Measurements from ENCODE around the gene TLDC2. TPM values are rescaled to one million over a fixed set of nuclear protein-coding genes. Genes with fewer than 3 reads are reported as not detected.

Gene TLDC2
- total RNA-seq, 1 experiment from 2014 or later = 1.1 TPM

DNA sequence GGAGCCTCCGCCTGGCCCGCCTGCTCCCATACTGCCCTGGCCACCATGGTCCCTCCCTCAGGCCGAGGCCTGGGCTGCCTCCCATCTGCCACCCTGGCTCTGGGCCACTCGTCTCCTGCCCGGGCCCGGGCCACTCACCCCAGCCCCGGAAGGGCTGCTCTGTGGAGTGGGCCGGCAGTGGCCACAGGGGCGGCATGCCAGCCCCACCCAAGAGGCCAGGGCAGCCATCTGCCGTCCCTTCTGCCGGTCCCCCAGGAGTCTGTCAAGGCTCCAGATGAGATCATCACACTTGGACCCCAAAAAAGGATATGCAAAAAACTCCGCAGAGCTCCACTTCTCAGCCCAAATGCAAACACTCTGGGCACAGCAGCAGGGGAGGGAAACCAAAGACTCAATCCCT, 23.8 kb upstream of the TLDC2 start:
- Mint-ChIP-seq H3K27ac (ENCODE audit: unreplicated experiment) (no peak overlapping the region), H3K9me3 (ENCODE audit: low read depth, unreplicated experiment) (peaks cover 2% of the 10 kb centered on the region), H3K27me3 (ENCODE audit: unreplicated experiment) (no peaks in the 10 kb centered on the region), H3K36me3 (ENCODE audit: insufficient read depth, unreplicated experiment) (no peaks in the 10 kb centered on the region), H3K4me3 (ENCODE audit: low read depth, unreplicated experiment) (no peak overlapping the region), H3K4me1 (ENCODE audit: low read depth, unreplicated experiment) (peaks cover 9% of the 10 kb centered on the region)
- CTCF ChIA-PET = interaction anchor here (0.7 kb wide), 2 partner anchors 32 to 150 kb away, joined by 3 to 7 read pairs; no protein-coding TSS in a partner anchor
- TF ChIP-seq, protein P1, sequence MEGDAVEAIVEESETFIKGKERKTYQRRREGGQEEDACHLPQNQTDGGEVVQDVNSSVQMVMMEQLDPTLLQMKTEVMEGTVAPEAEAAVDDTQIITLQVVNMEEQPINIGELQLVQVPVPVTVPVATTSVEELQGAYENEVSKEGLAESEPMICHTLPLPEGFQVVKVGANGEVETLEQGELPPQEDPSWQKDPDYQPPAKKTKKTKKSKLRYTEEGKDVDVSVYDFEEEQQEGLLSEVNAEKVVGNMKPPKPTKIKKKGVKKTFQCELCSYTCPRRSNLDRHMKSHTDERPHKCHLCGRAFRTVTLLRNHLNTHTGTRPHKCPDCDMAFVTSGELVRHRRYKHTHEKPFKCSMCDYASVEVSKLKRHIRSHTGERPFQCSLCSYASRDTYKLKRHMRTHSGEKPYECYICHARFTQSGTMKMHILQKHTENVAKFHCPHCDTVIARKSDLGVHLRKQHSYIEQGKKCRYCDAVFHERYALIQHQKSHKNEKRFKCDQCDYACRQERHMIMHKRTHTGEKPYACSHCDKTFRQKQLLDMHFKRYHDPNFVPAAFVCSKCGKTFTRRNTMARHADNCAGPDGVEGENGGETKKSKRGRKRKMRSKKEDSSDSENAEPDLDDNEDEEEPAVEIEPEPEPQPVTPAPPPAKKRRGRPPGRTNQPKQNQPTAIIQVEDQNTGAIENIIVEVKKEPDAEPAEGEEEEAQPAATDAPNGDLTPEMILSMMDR (IDR thresholded peaks at IDR 0.05; ENCODE audit: unreplicated experiment) = no peak
- intact Hi-C loops (cut with micrococcal nuclease; ENCODE audit: unreplicated experiment) = no loop called here
- BruUV-seq (replicated peaks) = no TSS peak
- DNase-seq = no peak

DNA sequence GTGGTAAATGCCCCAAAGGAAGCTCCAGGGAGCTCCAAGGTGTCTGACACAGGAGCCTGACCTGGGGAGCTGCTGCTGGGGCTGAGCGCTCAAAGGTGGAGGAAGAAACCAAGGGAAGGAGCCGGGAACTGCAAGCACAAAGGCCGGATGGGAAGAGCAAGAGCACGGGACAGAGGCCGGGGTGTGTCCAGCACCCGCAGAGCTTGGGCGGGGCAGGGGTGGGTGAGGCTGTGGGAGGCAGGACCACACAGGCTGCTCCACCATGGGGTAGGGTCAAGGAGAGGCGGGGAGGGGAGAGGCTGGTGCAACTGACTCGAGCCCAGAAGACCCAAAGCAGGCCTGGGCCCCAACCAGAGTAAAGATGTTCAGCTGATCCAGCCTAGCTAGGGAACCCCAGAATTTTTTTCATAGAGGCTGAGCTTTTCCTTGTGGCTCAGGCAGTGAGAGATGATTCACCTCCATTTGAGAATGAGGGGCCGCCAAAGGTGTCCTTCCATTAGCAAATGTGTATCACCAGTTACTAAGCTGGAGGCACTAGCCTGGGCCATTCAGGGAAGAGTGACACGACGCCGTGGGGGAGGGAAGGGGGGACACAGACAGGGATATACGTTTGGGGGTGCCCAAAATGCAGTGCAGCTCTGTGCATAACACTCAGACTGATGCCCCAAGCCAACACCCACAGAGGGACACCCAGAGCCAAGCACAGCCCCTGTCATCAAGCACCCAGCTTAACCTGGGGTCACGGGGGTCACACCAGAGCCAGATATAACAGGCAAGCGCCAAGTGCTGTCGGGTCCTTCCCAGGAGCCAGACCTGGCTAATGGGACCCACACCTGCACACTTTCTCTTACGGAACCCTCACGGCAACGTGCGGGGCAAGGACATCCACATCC, 21.3 kb upstream of the TLDC2 start:
- no peaks in the 10 kb centered on the region for H3K36me3 Mint-ChIP-seq (ENCODE audit: insufficient read depth, unreplicated experiment)
- peak; percentile 48 for DNase-seq
- H3K4me3 Mint-ChIP-seq (ENCODE audit: low read depth, unreplicated experiment) = no peak overlapping the region
- intact Hi-C loops (cut with micrococcal nuclease; ENCODE audit: unreplicated experiment) = no loop called here
- H3K27me3 Mint-ChIP-seq (ENCODE audit: unreplicated experiment) = no peaks in the 10 kb centered on the region
- H3K9me3 Mint-ChIP-seq (ENCODE audit: low read depth, unreplicated experiment) = peaks cover 2% of the 10 kb centered on the region
- peaks cover 23% of the 10 kb centered on the region for H3K4me1 Mint-ChIP-seq (ENCODE audit: low read depth, unreplicated experiment)
- CTCF ChIA-PET = interaction anchor here (0.5 to 1.9 kb wide), 6 partner anchors 8 to 92 kb away, joined by 3 to 8 read pairs (median 4); no protein-coding TSS in a partner anchor
- no TSS peak for BruUV-seq (replicated peaks)
- TF ChIP-seq, protein P1 (IDR thresholded peaks at IDR 0.05; ENCODE audit: unreplicated experiment) = no peak
- no peak overlapping the region for H3K27ac Mint-ChIP-seq (ENCODE audit: unreplicated experiment)

DNA sequence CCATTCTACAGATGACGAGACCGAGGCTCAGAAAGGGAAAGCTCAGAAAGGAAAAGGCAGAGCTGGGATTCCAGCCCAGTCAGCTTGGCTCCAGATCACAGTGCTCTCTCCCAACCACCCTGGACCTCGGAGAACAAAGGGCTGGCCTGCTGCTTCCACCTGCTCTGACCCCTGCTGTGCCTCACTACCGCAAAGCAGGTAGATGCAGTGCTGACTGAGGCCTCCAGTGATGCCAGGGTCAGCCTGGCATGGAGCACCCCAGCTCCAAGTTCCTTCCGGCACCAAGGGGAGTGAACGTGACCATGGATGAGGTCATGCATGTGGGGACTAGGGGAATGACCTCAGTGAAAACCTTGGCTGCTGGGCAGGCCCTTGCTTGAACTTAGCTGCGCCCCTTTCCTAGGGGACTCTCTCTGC, 20.7 kb upstream of the TLDC2 start:
- Mint-ChIP-seq H3K4me3 (ENCODE audit: low read depth, unreplicated experiment) (no peak overlapping the region), H3K36me3 (ENCODE audit: insufficient read depth, unreplicated experiment) (no peaks in the 10 kb centered on the region), H3K27ac (ENCODE audit: unreplicated experiment) (no peak overlapping the region), H3K4me1 (ENCODE audit: low read depth, unreplicated experiment) (peaks cover 26% of the 10 kb centered on the region), H3K9me3 (ENCODE audit: low read depth, unreplicated experiment) (peaks cover 2% of the 10 kb centered on the region), H3K27me3 (ENCODE audit: unreplicated experiment) (no peaks in the 10 kb centered on the region)
- DNase-seq = no peak
- intact Hi-C loops (cut with micrococcal nuclease; ENCODE audit: unreplicated experiment) = no loop called here
- CTCF ChIA-PET = interaction anchor here (0.6 to 1.9 kb wide), 4 partner anchors 7 to 1028 kb away, joined by 4 to 8 read pairs (median 6); no protein-coding TSS in a partner anchor
- TF ChIP-seq, protein P1 (IDR thresholded peaks at IDR 0.05; ENCODE audit: unreplicated experiment) = no peak
- no TSS peak for BruUV-seq (replicated peaks)

DNA sequence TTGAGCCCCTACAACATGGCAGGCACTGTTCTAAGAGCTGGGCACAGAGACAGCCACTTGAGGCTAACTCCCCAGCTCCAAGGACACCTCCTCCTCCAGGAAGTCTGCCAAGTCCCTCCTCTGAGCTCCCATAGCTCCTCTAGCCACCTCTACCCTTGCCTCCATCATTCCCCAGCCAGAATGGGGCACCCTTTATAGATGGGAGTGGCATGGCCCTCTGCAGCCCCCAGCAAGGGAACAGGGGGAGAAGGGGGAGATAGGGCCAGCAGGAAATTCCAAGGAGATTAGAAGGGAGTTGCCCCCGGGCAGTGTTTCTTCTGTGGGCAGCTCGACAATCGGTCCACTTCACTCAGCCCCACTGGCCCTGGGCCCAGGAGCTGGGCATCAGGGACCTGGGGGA, 19.7 kb upstream of the TLDC2 start:
- no peak overlapping the region for H3K27ac Mint-ChIP-seq (ENCODE audit: unreplicated experiment)
- peaks cover 28% of the 10 kb centered on the region for H3K4me1 Mint-ChIP-seq (ENCODE audit: low read depth, unreplicated experiment)
- TF ChIP-seq, protein P1 (IDR thresholded peaks at IDR 0.05; ENCODE audit: unreplicated experiment) = no peak
- H3K4me3 Mint-ChIP-seq (ENCODE audit: low read depth, unreplicated experiment) = no peak overlapping the region
- H3K36me3 Mint-ChIP-seq (ENCODE audit: insufficient read depth, unreplicated experiment) = no peaks in the 10 kb centered on the region
- H3K9me3 Mint-ChIP-seq (ENCODE audit: low read depth, unreplicated experiment) = no peaks in the 10 kb centered on the region
- DNase-seq = no peak
- intact Hi-C loops (cut with micrococcal nuclease; ENCODE audit: unreplicated experiment) = no loop called here
- no peaks in the 10 kb centered on the region for H3K27me3 Mint-ChIP-seq (ENCODE audit: unreplicated experiment)
- CTCF ChIA-PET = interaction anchor here (0.6 to 1.9 kb wide), 5 partner anchors 8 to 1029 kb away, joined by 3 to 6 read pairs (median 4); no protein-coding TSS in a partner anchor
- BruUV-seq (replicated peaks) = no TSS peak

Measured in Calu3 (cell line).